NCI-H2196 treated with DMSO at 0.1 percent for 48 hours (cell line): Measurements from ENCODE around the gene FOLR3.
"Not testable (repeated sequence)": the region's sequence is repeated elsewhere in the genome, so short reads cannot be mapped to it uniquely, and the experiment has no call there.

Source experiments
- DNase-seq: peaks from one replicate; lab custom pipeline; 2025; ENCODE audit not compliant: unreplicated experiment; lab: John Stamatoyannopoulos, UW

FOLR3 gene

GRCh38 chr11:72135473-72135872 is at the start of gene FOLR3:
TSS of gene FOLR3 (plus strand) at chr11:72135725. CDS start at chr11:72135953, 228 bp downstream.
- DNase-seq = not testable (repeated sequence)

- no peak for DNase-seq
These were observed 47.3 kb upstream of the FOLR3 start for GRCh38 chr11:72088076-72088808.

GRCh38 chr11:72091292-72091691 is 44.2 kb upstream of the FOLR3 start:
- peak; percentile 37 for DNase-seq

- no peak for DNase-seq
These were observed 36.8 kb upstream of the FOLR3 start for GRCh38 chr11:72098741-72099140.

- DNase-seq = no peak
These were observed 35.5 kb upstream of the FOLR3 start for GRCh38 chr11:72100009-72100408.

GRCh38 chr11:72100462-72100861 is 35.1 kb upstream of the FOLR3 start:
- no peak for DNase-seq

GRCh38 chr11:72102162-72102561 is 33.4 kb upstream of the FOLR3 start:
- DNase-seq = no peak

GRCh38 chr11:72102631-72102945 is 32.9 kb upstream of the FOLR3 start:
- DNase-seq = no peak

GRCh38 chr11:72102946-72103753 is 32.4 kb upstream of the FOLR3 start, which contains the start of gene LAMTOR1:
TSS of gene LAMTOR1 (minus strand) at chr11:72103297. CDS start at chr11:72103224, 73 bp downstream.
- DNase-seq = peak; percentile 95

GRCh38 chr11:72103754-72104167 is 31.8 kb upstream of the FOLR3 start:
- DNase-seq = no peak

GRCh38 chr11:72105888-72106287 is 29.6 kb upstream of the FOLR3 start, which contains the start of gene TOMT:
TSS of gene TOMT (plus strand) at chr11:72105924. CDS start at chr11:72105952, 28 bp downstream.
- no peak for DNase-seq

- DNase-seq = no peak
These were observed 24.0 kb upstream of the FOLR3 start for GRCh38 chr11:72111300-72112142.

- DNase-seq = peak; percentile 99
These were observed 23.2 kb upstream of the FOLR3 start, which contains the start of gene ANAPC15 for GRCh38 chr11:72112143-72112977. TSS of gene ANAPC15 (minus strand) at chr11:72112695. CDS start at chr11:72111276, 1,419 bp downstream.

GRCh38 chr11:72112978-72113808 is 22.3 kb upstream of the FOLR3 start:
- no peak for DNase-seq

- DNase-seq = no peak
These were observed 21.0 kb upstream of the FOLR3 start for GRCh38 chr11:72114570-72114969.

- no peak for DNase-seq
These were observed 19.3 kb upstream of the FOLR3 start for GRCh38 chr11:72116019-72116755.

GRCh38 chr11:72119198-72119597 is 16.3 kb upstream of the FOLR3 start:
- DNase-seq = no peak

GRCh38 chr11:72120930-72121329 is 14.6 kb upstream of the FOLR3 start:
- no peak for DNase-seq

- DNase-seq = no peak
These were observed 12.9 kb upstream of the FOLR3 start for GRCh38 chr11:72122607-72123006.
